ENCODE results near the gene ZNF700.
"Not testable (repeated sequence)": the region's sequence is repeated elsewhere in the genome, so short reads cannot be mapped to it uniquely, and the experiment has no call there.

The ZNF700 gene

DNA sequence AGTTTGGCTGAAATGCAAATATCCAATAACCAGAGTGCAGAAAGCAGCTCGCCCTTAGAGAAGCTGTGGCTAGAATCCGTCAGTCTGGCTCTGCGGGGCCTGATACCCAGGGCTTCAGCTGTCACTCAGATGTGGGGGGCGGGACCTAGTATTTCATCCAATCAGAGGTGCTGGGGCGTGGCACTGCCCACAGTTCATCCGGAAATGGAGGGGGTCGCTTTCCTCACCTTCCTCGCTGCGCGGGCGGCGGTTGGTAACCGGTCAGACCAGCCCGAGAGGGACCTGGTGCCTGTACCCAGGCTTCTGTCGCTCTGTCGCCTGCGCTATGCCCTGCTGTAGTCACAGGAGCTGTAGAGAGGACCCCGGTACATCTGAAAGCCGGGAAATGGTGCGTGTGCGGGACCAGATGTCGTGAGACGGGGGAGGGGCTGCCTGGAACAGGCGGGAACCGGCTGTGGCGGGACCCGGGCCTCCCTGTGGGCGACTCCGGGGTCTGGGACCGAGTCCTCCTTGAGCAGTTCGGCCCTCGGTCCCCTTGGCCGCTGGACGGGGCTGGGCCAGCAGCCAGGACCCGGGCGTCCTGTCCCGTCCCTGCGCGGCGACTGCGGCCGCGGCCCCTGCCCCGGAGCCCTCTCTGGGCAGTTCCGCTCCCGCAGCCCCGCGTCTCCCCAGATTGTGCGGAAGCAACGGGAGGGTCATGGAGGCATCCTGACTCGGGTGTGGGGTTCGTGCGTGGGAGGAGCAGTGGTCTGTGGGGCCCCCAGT lies at the start of gene ZNF700:
Gene ZNF700 (plus strand): TSS at position 222 of the 765 bp plus-strand sequence. CDS start 104 bp downstream, at position 326.
- DNase-seq, result peak; percentile 72 to 84 (median 82)

DNA sequence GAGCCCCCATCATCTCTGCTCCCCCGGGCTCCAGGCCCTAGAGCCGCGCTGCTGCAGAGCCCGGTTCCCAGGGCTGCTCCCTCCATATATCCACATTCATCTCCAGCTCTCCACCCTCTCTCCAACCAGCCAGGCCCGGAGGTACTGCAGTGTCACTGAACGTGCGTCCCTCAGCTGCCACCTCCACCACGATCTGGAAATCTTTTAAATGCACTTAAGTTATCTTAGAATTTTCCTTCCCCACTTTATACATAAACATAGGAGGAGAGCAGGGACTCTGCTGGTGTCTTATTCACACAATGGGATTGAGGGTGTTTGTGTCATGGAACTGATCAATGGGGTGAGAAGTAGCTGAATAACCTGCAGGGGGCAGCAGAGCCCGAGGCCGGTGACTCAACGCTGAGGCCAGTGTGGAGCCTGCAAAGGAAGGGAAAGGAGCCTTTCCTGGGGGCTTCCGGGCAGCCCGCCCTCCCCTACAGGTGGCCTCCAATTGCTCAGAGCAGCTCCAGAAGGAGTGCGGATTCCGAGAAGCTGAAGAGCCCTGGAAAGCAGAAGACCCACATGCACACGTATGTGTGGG lies 45.1 kb upstream of the ZNF700 start:
- peak in 3 of 4 experiments; percentile 4 to 6 (median 4) for DNase-seq

DNA sequence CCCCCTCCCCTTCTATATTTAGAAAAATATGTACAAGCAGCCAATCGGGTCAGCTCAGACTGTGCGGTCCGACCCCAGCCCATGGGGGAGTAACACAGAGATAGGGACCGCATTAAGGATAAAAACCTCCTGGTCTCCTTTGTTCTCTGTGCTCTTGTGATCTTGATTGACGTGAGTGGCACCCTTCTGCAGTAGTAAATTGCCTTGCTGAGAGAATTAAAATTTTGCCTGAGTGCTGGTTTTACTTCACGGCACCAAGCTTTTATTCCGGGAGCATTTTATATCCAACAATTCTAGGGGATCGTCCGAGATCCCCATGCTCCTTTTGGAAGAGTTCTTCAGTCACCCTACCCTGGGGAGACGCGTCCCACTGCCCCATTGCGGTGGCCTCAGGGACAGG lies 44.3 kb upstream of the ZNF700 start:
- no peak for DNase-seq

DNA sequence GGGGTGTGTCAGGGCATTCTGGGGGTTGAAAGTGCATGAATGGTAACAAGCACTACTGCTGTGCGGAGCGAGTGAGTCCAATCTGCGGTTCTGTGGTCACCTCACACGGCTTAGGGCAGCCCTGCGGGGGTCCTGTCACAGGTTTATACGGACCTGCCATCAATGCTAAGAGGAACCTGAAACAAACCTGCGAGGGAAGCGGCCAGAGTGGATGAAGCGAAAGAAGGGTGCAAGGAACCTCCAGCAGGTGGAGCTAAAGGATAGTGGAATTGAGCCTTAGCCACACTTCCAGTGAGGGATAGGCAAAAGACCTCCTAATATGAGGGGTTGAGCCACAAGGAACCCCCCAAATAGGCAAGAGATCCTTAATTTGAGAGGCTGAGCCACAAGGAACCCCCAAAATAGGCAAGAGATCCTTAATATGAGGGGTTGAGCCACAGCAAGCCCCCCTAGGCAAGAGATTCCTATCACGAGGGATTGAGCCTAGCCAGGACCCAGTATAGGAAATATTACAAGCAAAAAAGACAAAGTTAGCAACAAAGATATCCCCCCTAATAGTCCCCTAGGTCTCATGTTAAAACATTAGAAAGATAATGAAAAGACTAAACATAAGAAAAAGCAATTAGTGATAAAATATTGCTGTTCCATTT lies 43.6 kb upstream of the ZNF700 start:
- peak; percentile 13 to 30 (median 22) for DNase-seq

DNA sequence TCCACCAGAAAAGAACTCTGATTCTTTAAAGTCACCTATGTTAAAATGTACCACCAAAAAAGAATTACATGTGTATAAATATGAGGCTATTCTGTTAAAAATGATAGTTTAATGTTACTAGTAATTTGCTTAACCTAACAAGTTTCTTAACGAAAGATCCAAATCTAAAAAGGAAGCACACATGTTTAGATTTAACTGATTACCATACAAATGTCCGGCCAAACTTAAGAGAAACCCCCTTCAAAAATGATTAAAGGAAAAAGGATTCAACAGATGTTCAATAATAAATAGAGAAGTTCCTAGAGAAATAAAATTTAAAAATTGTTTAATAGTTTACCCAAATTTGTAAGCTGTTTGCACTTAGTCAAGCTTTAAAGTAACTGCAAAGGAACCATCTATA lies 42.3 kb upstream of the ZNF700 start:
- DNase-seq, result no peak

DNA sequence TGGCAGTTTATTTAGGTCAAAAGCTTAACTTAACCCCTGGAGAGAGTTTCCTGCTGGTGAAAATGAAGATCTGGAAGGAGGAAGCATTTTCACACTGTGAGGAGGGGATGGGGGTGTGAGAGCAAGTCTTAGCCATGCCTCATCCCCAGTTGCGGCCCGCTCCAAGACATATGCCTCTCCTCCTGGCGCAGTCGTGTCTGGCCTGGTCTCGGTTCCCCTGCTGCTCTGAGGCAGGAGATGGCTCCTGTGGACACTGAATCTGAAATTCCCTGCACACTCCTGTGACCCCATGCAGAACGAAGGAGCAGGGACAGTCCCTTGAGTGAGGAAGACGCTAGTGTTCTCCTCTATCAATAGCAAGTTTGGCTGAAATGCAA lies 37.7 kb upstream of the ZNF700 start:
- DNase-seq, result no peak

DNA sequence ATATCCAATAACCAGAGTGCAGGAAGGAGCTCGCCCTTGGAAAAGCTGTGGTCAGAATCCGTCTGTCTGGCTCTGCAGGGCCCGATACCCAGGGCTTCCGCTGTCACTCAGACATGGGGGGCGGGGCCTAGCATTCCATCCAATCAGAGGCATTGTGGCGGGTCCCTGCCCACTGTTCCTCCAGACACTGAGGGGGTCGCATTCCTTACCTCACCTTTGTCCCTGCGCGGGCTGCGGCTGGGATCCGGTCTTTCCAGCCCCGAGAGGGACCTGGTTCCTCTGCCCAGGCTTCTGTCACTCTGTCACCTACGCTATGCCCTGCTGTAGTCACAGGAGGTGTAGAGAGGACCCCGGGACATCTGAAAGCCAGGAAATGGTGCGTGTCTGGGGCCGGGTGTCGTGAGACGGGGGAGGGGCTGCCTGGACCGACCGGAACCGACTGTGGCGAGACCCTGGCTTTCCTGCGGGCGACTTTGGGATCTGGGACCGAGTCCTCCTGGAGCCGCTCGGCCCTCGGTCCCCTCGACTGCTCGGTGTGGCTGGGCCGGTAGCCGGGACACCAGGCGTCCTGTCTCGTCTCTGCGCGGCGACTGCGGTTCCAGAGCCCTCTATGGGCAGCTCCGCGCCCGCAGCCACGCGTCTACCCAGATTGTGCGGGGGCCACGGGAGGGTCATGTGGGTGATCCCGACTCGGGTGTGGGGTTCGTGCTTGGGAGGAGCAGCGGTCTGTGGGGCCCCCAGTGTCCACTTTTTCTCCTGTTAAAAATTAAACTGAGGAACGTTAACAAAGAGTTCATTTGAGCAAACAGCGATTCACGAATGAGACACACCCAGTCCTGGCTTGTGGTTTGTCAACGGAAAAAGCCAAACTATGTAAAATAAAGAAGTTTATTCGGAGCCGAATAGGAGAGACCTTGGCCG lies 37.0 kb upstream of the ZNF700 start, which contains the start of gene ZNF69:
Gene ZNF69 (plus strand): TSS at position 172 of the 921 bp plus-strand sequence. CDS start 142 bp downstream, at position 314.
- peak; percentile 13 to 39 (median 28) for DNase-seq

DNA sequence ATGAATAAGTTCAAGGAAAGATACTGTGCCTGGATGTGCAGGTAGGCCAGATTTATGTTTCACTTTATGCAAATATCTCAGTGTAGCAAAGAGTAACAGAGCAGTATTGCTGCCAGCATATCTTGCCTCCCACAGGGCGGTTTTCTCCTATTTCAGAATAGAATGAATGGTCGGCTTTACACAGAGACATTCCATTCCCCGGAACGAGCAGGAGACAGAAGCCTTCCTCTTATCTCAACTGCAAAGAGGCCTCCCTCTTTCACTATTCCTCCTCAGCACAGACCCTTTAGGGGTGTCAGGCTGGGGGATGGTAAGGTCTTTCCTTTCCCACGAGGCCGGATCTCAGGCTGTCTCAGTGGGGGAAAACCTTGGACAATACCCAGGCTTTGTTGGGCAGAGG lies 35.0 kb upstream of the ZNF700 start:
- DNase-seq, result not testable (repeated sequence)

DNA sequence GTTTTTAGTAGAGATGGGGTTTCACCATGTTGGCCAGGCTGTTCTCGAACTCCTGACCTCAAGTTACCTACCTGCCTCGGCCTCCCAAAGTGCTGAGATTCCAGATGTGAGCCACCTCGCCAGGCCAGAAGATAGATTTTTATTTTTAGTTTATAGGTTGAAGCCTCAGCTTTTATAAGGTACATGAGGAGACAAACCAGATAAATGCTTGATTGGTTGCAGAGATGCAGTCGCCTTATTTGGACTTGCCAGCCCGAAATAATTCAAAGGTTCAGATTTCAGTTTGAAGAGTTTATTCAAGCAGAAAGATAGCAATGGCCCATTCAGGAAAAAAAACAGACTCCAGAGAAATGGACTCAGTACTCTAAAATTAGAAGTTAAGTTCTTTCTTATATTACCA lies 34.3 kb upstream of the ZNF700 start:
- no peak for DNase-seq

DNA sequence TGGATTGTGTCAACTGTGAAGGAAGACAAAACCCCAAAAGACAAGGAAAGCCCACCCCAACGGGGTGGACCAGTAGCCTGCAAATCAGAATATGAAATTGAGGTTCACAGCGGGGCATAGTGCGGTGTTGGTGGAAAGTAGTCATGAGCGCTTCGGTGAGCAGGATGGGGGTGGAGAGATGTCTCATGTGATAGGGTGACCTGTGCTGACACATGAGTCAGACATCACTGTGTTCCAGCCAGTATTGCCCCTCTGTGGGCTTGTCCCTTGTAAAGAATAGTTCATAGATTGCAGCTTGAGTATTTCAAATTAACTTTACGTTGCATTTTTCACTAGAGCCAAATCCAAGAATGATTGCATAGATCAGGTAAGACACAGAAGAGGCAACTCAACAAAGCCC lies 30.1 kb upstream of the ZNF700 start:
- DNase-seq, result no peak

DNA sequence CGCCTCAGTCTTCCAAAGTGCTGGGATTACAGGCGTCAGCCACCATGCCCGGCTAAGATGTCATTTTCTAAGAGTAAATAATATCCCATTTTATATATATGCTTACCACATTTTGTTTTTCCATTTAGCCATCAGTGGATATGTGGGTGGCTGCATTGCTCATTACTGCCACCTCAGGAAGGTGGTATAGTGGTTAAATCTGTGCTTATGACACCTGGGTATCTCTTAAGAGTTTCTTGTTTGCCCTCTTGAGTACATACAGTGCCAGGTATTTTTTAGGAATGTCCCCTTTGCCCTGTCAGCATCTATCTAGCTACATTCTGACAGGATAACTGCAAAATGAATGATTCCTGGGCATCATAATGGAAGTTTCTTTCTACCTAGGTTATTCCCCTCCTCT lies 22.7 kb upstream of the ZNF700 start:
- no peak for DNase-seq

DNA sequence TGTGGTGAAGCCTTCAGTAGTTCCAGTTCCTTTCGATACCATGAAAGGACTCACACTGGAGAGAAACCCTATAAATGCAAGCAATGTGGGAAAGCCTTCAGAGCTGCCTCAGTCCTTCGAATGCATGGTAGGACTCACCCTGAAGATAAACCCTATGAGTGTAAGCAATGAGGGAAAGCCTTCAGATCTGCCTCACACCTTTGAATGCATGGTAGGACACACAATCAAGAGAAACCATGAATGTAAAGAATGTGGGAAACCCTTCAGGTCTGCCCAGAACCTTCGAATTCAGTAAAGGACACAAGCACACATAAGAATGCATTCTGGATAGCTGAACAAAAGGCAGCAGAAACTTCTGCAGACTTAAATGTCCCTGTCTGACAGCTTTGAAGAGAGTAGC lies 19.0 kb upstream of the ZNF700 start:
- DNase-seq, result no peak

DNA sequence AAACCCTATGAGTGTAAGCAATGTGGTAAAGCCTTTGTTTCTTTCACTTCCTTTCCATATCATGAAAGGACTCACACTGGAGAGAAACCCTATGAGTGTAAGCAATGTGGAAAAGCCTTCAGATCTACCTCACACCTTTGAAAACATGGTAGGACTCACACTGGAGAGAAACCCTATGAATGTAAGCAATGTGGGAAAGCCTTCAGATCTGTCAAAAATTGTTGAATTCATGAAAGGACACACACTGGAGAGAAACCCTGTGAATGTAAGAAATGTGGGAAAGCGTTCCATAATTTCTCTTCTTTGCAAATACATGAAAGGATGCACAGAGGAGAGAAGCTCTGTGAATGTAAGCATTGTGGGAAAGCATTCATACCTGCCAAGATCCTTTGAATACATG lies 13.0 kb upstream of the ZNF700 start:
- DNase-seq, result not testable (repeated sequence)

DNA sequence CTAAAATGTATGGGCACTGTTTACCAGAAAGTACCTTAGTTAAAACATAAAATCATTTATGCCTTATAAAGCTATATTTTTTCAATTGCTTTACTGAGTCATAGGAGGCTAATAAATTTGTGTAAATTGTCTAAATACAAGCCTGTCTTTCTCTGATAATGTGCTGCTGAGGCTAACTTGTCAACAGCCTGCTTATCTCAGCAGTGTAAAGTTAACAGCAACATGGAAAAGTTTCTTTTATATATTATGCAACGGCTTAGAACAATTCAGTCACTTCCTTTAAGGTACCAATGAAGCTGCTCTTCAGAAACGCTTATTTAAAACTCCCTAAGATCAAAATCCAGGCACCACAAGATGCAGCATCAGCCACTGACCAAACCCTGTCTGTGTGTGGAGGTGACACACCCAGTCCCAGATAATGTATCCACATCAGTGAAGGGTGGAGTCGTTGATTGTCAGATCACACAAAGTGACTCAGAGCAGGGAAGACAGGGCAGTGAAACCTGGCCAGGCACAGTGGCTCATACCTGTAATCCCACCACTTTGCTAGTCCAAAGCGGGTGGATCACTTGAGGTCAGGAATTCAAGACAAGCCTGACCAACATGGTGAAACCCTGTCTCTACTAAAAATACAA lies 10.4 kb upstream of the ZNF700 start:
- DNase-seq, result not testable (repeated sequence)

DNA sequence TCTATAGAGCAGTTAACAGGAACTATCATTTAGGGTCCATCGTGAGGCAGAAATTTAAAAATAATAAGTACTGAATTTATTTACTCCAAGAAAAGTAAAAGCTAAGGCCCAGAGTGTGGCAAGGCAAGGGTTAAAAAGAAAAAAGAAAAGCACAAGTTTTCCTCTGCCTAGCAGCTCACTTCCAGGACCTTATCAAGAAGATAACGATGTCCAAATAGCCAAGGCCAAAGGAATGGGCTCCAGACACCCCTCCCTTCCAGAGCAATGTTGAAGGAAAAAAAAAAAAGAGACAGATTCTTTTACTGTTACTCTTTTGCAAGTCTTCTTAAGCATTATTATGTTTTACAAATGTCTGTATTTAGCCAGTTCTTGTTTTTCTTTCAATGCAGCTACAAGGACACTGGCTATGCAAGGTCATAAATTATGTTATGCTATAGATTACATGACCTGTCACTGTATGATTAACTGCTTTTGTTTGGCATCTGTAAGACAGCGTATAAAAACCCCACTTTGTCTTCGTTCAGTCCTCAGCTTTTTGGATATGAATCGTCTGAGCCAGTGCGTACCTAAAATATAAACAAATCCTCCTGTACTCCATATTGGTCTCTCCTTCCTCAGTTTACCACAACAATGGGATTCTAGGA lies 2.9 kb upstream of the ZNF700 start:
- no peak for DNase-seq

DNA sequence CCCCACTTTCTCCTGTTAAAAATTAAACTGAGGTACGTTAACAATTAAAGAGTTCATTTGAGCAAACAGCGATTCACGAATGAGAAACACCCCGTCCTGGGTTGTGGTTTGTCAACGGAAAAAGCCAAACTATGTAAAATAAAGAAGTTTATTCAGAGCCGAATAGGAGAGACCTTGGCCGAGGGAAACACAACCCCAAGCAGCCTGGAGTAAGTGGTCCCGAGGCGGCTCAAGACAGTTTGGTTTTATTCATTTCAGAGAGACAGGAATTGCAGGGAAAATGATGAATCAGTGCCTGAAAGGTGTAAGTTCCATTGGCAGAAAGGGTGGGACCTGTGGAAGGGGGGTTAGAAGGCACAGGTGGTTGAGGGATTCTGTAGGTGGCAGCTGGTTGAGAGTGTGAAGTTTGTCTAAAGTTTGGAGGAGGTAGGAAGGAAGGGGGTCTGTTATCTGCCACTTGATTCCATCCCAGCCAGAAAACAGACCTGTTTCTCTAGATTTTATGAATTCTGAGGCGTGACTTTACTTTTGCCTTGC lies 812 bp downstream of the ZNF700 start:
- not testable (repeated sequence) for DNase-seq

DNA sequence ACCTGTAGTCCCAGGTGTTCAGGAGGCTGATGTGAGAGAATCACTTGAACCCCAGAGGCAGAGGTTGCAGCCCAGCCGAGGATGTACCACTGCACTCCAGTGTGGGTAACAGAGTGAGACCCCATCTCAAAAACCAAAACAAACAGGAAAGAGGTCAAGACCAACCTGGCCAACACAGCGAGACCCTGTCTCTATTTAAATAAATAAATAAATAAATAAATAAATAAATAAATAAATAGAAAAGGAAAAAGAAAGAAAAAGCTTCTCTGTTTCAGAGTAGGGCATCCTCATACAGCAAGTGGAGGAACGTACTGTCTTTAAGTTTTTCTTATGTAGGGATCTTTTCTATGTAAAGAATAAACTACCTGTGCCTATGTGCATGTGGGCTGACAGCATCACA lies 2.3 kb downstream of the ZNF700 start:
- no peak for DNase-seq

DNA sequence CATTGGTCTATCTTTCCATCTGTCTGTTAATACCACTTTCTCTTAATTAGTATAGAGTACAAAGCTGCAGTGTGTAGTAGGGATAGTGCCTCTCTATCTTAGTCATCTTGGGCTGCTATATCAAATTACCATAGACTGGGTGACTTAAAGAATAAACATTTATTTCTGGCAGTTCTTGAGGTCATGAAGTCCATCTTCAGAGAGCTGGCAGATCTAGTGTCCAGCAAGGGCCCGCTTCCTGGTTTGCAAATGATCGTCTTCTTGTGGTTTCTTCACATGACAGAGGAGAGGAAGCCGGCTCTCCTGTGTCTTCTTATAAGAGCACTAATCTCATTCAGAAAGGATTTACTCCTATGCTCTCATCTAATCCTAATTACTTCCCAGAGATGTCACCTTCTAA lies 6.1 kb downstream of the ZNF700 start:
- DNase-seq, result no peak

DNA sequence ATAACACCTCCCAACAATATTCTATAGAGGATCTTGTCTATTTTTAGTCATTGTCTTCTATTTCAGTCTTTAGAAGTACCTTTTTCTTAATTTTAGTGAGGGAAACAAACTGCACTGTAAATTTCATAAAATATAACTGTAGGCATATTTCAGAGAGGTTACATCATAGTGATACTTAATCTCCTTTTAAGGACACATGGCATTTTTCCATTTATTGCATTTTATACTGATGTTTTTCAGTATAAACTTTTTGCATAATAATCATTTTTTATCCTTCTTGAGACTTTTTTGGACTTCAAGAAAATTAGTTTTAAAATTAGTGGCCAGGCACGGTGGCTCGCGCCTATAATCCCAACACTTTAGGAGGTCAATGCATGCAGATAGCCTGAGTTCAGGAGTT lies 6.6 kb downstream of the ZNF700 start:
- no peak for DNase-seq

DNA sequence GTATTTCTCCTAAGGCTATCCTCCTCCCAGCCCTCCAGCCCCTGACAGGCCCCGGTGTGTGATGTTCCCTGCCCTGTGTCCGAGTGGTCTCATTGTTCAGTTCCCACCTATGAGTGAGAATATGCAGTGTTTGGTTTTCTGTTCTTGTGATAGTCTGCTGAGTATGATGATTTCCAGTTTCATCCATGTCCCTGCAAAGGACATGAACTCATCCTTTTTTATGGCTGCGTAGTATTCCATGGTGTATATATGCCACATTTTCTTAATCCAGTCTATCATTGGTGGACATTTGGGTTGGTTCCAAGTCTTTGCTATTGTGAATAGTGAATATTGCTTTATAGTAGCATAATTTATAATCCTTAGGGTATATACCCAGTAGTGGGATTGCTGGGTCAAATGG lies 10.9 kb downstream of the ZNF700 start:
- not testable (repeated sequence) for DNase-seq

DNA sequence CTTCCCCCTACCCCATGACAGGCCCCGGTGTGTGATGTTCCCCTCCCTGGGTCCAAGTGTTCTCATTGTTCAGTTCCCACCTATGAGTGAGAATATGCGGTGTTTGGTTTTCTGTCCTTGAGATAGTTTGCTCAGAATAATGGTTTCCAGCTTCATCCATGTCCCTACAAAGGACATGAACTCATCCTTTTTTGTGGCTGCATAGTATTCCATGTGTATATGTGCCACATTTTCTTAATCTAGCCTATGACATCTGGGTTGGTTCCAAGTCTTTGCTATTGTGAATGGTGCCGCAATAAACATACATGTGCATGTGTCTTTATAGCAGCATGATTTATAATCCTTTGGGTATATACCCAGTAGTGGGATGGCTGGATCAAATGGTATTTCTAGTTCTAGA lies 13.5 kb downstream of the ZNF700 start:
- not testable (repeated sequence) for DNase-seq
